HepG2 (cell line): ENCODE results near the gene PDPK1. TPM values are rescaled to one million over a fixed set of nuclear protein-coding genes. Genes with fewer than 3 reads are reported as not detected.

Experiments
- ATF4 ChIP-seq, 2 experiments: fragments of 450-650 bp in 1 of 2; sonication (generic) in 1 of 2; formaldehyde crosslinking; IDR thresholded peaks; 2 replicates each; pipeline versions ENCODE4 v1.5.0 to v1.8.0; 2020 to 2022; ENCODE audit warnings: mild to moderate bottlenecking in 1 of 2, missing genetic modification reagents in 1 of 2
- DPF2 ChIP-seq: sonication (generic); formaldehyde crosslinking; IDR thresholded peaks from 2 replicates; pipeline ENCODE4 v1.4.0; 2020; ENCODE audit warnings: mild to moderate bottlenecking, low read depth, missing genetic modification reagents, borderline replicate concordance
- FOSL2 ChIP-seq: sonication (generic); formaldehyde crosslinking; IDR thresholded peaks from 2 replicates; pipeline ENCODE4 v1.4.0; 2020; ENCODE audit warnings: missing genetic modification reagents
- SMAD9 ChIP-seq: sonication (generic); formaldehyde crosslinking; IDR thresholded peaks from 2 replicates; pipeline ENCODE4 v1.5.1; 2020; ENCODE audit warnings: mild to moderate bottlenecking, missing genetic modification reagents
- THRA ChIP-seq: sonication (generic); formaldehyde crosslinking; IDR thresholded peaks from 2 replicates; pipeline ENCODE4 v1.4.0; 2020; ENCODE audit warnings: missing genetic modification reagents, borderline replicate concordance
- TRIM22 ChIP-seq: fragments of 450-650 bp; IDR thresholded peaks from 2 replicates; pipeline ENCODE4 v1.6.1; 2017
- XRCC5 ChIP-seq: fragments of 200-400 bp; formaldehyde crosslinking; optimal IDR thresholded peaks from 2 replicates; pipeline ENCODE3; 2017; ENCODE audit warnings: mild to moderate bottlenecking, low read length
- ZBTB26 ChIP-seq: IDR thresholded peaks from 2 replicates; pipeline ENCODE4 v1.6.1; 2016; ENCODE audit warnings: missing compliant biosample characterization, missing genetic modification reagents, borderline replicate concordance
- ZNF362 ChIP-seq: sonication (generic); formaldehyde crosslinking; IDR thresholded peaks from 2 replicates; pipeline ENCODE4 v1.4.0; 2020; ENCODE audit warnings: missing genetic modification reagents, mild to moderate bottlenecking, borderline replicate concordance
- ZNF407 ChIP-seq: sonication (generic); formaldehyde crosslinking; IDR thresholded peaks from one replicate; pipeline ENCODE4 v1.5.1; 2020; ENCODE audit warnings: mild to moderate bottlenecking, missing genetic modification reagents; ENCODE audit errors: not compliant biosample characterization
- ZNF562 ChIP-seq: sonication (generic); formaldehyde crosslinking; IDR thresholded peaks from 2 replicates; pipeline ENCODE4 v1.8.0; 2022; ENCODE audit warnings: missing genetic modification reagents, borderline replicate concordance
- ZSCAN9 ChIP-seq: IDR thresholded peaks from 2 replicates; pipeline ENCODE4 v1.6.1; 2016; ENCODE audit warnings: borderline replicate concordance
- polyA plus RNA-seq, 8 experiments: library from polyadenylated mRNA; depleted of rRNA in 3 of 8; stranded (reverse) in 7 of 8; unstranded in 1 of 8; fragments of >200 nt; fragmentation: Illumina TruSeq in 4 of 8; extraction: Trizol in 4 of 8; gene quantifications; 2 replicates each; pipeline versions ENCODE4 v1.2.1 to v1.2.3, GENCODE V29; 2011 to 2016; ENCODE audit warnings: low read depth in 4 of 8, missing spikeins in 1 of 8, mixed read lengths in 1 of 8; ENCODE audit not compliant: insufficient read depth in 1 of 8
- total RNA-seq, 5 experiments: library from RNA; depleted of rRNA; stranded (reverse); fragments of >200 nt; fragmentation: Illumina TruSeq; extraction: Trizol; gene quantifications; 2 replicates each; pipeline ENCODE4 v1.2.3, GENCODE V29; 2016; ENCODE audit warnings: low read depth in 1 of 5

Gene PDPK1
- total and polyA plus RNA-seq, 2 of the 13 experiments (the other 11 are each of a cell fraction or from before 2014, with no cell fraction given): 59.6 to 129 TPM

- TF ChIP-seq TRIM22: no peak
- TF ChIP-seq DPF2 (CRISPR knock-in tag): no peak
- peak; percentile 59 for TF ChIP-seq FOSL2 (CRISPR knock-in tag)
- no peak for TF ChIP-seq SMAD9 (CRISPR knock-in tag)
- peak; percentile 49 for TF ChIP-seq XRCC5
- TF ChIP-seq THRA (CRISPR knock-in tag): no peak
- TF ChIP-seq ZSCAN9 (CRISPR knock-in tag): peak; percentile 21; the same call in 1 of the 2 replicates
- TF ChIP-seq ZNF562 (CRISPR knock-in tag): no peak
- no peak for TF ChIP-seq ZNF407 (CRISPR knock-in tag)
- TF ChIP-seq ATF4 (CRISPR knock-in tag; IDR thresholded peaks at IDR 0.05): peak in 1 of 2 experiments; percentile 93; a peak in 2 of 4 replicates
- TF ChIP-seq ZNF362: 0 out of 2 replicates have a peak, but pooled peaks have one; percentile 12
- TF ChIP-seq ZBTB26: peak; percentile 35; the same call in 1 of the 2 replicates
Measured at GRCh38 chr16:2531696-2532493, 5.9 kb upstream of the PDPK1 start (continued).
